ENCODE results near the gene CHADL.

CHADL gene

GRCh38 chr22:41229730-41230400 is 10.9 kb downstream of the CHADL start:
- DNase-seq = no peak

GRCh38 chr22:41229215-41229614 is 11.5 kb downstream of the CHADL start:
- DNase-seq = no peak

- DNase-seq = no peak
Measured at GRCh38 chr22:41226723-41227655, 13.7 kb downstream of the CHADL start.

- DNase-seq = no peak
Measured at GRCh38 chr22:41223535-41223934, 17.2 kb downstream of the CHADL start.

GRCh38 chr22:41222846-41223507 is 17.8 kb downstream of the CHADL start:
- DNase-seq = no peak

GRCh38 chr22:41217553-41218157 is 23.1 kb downstream of the CHADL start:
- peak; percentile 36 for DNase-seq

- DNase-seq = no peak
Measured at GRCh38 chr22:41216984-41217383, 23.7 kb downstream of the CHADL start.

GRCh38 chr22:41215926-41216325 is 24.8 kb downstream of the CHADL start:
- DNase-seq = no peak

- no peak for DNase-seq
Measured at GRCh38 chr22:41215409-41215808, 25.3 kb downstream of the CHADL start.

- no peak for DNase-seq
Measured at GRCh38 chr22:41206719-41207118, 34.0 kb downstream of the CHADL start.

GRCh38 chr22:41204992-41205900 is 35.5 kb downstream of the CHADL start, which contains the start of gene L3MBTL2:
TSS of gene L3MBTL2 (plus strand) at chr22:41205312. CDS start at chr22:41205363, 51 bp downstream.
- peak; percentile 99 for DNase-seq

GRCh38 chr22:41204066-41204465 is 36.7 kb downstream of the CHADL start:
- DNase-seq = no peak

GRCh38 chr22:41203118-41203517 is 37.6 kb downstream of the CHADL start:
- DNase-seq = no peak

- DNase-seq = no peak
Measured at GRCh38 chr22:41201141-41201540, 39.6 kb downstream of the CHADL start.

GRCh38 chr22:41198027-41198580 is 42.6 kb downstream of the CHADL start:
- DNase-seq = peak; percentile 68

GRCh38 chr22:41197038-41197972 is 43.4 kb downstream of the CHADL start:
- DNase-seq = peak; percentile 86

GRCh38 chr22:41193829-41194228 is 46.9 kb downstream of the CHADL start:
- no peak for DNase-seq

- DNase-seq = no peak
Measured at GRCh38 chr22:41191467-41191866, 49.3 kb downstream of the CHADL start.

- no peak for DNase-seq
Measured at GRCh38 chr22:41184679-41185078, 56.1 kb downstream of the CHADL start.
